ENCODE results near the gene PLAAT4.
"Not testable (repeated sequence)": the region's sequence is repeated elsewhere in the genome, so short reads cannot be mapped to it uniquely, and the experiment has no call there.

The PLAAT4 gene

GRCh38 chr11:63511048-63511748 lies 25.4 kb upstream of the PLAAT4 start:
- no peak for DNase-seq

DNA sequence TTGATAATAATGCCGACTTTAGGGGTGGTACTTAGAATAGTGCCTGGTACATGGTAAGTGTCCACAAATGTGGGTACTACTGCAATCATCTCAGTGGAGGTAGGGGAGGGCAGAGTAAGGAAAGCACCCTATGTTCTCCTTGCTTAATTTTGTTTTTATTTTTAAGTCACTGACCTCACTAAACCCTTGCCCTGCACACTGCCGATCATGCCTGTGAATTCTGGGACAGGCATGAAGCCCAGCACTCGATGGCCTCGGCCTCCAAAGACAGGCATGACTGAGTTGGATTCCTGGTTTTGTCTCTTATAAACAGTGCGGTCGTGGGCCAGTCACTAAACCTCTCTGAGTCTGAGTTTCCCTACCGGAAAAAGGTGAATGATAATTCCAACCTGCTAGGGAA lies 23.8 kb upstream of the PLAAT4 start:
- no peak for DNase-seq

DNA sequence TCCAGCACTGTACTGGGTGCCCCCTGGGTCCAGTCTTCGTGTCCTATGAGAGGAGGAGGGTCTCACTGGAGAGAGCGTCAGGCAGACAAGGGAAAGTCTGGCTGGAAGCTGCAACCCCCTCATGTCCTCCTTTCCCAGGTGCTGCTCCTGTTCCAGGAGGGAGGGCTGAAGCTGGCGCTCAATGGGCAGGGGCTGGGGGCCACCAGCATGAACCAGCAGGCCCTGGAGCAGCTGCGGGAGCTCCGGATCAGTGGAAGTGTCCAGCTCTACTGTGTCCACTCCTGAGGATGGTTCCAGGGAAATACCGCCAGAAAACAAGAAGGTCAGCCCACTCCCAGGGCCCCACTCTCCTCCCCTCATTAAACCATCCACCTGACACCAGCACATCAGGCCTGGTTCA lies 20.5 kb upstream of the PLAAT4 start:
- no peak for DNase-seq

- DNase-seq = no peak
Observed at GRCh38 chr11:63517156-63517555, 19.5 kb upstream of the PLAAT4 start.

- DNase-seq = no peak
Observed at GRCh38 chr11:63518548-63518947, 18.1 kb upstream of the PLAAT4 start.

GRCh38 chr11:63520606-63521170 lies 15.9 kb upstream of the PLAAT4 start:
- no peak for DNase-seq

DNA sequence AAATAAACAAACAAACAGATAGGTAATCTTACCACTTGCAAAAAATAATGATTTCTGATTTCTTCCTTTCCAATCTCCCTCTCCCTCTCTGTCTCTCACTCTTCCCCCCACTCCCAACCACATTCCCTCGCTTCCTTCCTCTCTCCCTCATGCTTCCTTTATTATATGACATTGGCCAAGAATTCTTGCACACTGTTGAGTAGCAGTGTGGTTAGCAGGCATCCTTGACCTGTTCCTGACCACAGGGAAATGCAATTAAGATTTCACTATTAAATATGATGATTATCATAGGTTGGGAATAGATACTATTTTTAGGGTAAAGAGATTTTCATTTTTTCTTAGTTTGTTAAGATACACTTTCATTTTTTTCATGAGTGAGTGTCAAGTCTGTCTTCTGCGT lies 14.7 kb upstream of the PLAAT4 start:
- no peak for DNase-seq

GRCh38 chr11:63523151-63523550 lies 13.5 kb upstream of the PLAAT4 start:
- no peak for DNase-seq

DNA sequence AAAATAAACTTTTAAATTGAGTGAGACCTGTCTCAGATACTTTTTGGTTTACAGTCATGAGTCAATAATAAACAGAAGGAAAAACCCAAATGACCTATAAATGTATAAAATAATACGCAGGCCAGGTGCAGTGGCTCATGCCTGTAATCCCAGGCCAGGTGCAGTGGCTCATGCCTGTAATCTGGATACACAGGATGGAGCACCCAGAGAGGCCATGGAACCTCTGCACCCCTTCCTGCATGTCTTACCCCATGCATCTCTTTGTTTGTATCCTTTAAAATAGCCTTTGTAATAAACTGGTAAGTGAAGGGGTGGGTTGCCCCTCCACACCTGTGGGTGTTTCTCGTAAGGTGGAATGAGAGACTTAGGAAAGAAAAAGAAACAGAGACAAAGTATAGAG lies 8.9 kb upstream of the PLAAT4 start:
- DNase-seq = no peak

- not testable (repeated sequence) for DNase-seq
Observed at GRCh38 chr11:63528156-63528555, 8.5 kb upstream of the PLAAT4 start.

- DNase-seq = not testable (repeated sequence)
Observed at GRCh38 chr11:63528729-63529278, 7.8 kb upstream of the PLAAT4 start.

DNA sequence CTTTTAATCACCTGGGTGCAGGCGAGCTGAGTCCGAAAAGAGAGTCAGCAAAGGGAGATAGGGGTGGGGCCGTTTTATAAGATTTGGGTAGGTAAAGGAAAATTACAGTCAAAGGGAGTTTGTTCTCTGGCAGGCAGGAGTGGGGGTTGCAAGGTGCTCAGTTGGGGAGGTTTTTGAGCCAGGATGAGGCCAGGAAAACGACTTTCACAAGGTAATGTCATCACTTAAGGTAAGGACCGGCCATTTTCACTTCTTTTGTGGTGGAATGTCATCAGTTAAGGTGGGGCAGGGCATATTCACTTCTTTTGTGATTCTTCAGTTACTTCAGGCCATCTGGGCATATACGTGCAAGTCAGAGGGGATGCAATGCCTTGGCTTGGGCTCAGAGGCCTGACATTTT lies 7.2 kb upstream of the PLAAT4 start:
- not testable (repeated sequence) for DNase-seq

DNA sequence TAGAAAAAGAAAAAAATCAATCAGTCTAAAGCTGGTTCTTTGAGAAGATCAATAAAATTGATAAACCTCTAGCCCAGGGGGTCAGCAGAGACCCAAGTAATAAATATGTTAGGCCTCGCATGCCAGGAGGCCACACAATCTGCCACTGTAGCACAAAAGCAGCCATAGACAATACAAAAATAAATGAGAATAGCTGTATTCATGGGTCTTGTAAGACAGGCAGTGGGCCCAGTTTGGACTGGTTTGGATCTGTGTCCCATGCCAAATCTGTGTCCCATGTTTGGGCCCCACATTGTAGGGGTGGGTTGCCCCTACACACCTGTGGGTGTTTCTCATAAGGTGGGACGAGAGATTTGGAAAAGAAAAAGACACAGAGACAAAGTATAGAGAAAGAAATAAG lies 6.6 kb upstream of the PLAAT4 start:
- no peak for DNase-seq

- peak; percentile 15 for DNase-seq
Observed at GRCh38 chr11:63531074-63531792, 5.4 kb upstream of the PLAAT4 start.

DNA sequence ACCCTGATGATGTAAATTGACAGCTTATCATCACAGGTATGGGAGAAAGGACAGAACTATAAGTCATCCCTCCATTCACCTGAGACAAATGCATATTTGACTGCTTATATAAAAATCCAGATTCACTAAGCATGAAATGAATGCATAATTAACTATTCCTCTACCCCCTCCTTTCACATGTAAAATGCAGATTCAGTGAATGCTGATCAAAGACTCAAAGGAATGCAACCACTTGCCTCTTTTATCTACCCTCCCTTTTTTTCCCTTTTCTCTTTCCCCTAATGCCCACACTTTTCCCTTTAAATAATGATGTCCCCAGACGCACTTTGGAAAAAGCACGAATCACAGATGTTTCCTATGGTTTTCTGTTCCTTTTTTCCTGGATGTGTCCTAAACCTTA lies 4.5 kb upstream of the PLAAT4 start:
- DNase-seq = no peak

DNA sequence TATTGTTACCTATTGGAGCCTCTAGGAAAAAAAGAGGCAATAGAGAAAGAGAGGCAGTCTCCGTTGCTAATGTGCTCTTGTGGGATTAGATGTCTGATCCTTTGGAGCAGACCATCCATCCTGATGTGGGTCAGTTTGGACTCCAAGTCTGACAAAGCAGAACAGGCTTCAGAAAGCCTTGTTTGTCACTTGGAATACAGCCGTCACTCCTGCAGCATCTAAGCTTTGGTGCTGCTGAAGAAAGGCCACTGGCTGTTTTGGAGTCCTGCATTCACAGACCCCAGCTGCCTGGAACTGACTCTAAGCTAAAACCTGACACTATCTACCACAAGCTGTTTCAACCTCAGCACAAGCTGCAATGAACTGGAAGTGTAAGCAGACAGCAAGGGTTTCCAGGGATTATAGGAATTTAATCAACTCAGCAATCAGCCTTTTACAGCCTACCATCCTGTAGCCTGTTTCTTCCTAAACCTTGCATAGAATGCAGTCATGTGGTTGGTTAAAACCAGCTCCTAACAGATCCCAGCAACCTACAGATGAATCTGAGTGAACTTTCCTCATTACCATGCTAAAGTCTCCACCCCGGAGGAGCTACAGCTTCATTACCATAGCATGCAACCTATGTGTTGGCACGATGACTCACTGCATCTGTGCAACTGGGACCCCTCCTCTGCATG lies 3.7 kb upstream of the PLAAT4 start:
- no peak for DNase-seq

- DNase-seq = no peak
Observed at GRCh38 chr11:63534076-63534475, 2.5 kb upstream of the PLAAT4 start.

DNA sequence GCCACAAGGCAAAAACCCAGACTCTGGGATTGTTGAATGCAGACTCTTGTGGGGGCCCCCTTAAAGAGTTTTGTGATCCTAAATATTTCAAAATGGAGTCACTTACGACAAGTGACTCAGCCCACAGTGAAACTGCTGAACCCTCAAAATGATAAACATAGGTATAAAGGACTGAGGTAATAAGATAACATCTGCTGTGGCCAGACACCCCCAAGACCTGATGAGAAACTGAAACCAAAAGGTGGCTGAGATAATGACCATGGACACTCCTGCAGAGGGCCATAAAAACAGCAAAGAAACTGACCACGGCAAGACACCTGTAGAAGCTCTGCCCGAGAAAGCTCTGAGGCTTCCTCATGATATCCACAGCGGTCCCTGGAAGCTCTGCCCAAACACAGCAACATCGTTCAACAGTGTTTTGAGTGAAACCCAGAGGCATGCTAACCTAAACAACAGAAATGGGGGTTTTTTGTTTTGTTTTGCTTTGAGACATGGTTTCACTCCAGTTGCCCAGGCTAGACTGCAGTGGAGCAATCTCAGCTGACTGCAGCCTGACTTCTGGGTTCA lies 1.6 kb upstream of the PLAAT4 start:
- no peak for DNase-seq

DNA sequence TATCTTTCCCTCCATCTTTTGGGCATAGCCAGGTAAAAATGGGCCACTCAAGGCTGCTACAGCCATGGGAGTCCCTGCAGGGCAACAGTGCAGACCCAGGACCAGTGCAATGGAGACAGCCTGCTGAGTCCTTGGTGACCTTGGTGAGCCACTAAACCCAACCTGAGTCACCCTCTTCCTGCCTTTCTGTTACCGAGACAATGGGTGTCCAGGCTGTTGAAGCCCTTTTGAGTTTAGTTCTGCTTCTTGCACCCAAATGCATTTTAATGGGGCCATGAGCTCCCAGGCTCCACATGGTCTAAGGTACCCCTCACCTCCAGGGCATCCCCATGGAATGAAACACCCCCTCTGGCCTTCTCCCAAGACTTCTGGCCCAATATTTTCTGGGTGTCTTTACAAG lies 874 bp upstream of the PLAAT4 start:
- no peak for DNase-seq

DNA sequence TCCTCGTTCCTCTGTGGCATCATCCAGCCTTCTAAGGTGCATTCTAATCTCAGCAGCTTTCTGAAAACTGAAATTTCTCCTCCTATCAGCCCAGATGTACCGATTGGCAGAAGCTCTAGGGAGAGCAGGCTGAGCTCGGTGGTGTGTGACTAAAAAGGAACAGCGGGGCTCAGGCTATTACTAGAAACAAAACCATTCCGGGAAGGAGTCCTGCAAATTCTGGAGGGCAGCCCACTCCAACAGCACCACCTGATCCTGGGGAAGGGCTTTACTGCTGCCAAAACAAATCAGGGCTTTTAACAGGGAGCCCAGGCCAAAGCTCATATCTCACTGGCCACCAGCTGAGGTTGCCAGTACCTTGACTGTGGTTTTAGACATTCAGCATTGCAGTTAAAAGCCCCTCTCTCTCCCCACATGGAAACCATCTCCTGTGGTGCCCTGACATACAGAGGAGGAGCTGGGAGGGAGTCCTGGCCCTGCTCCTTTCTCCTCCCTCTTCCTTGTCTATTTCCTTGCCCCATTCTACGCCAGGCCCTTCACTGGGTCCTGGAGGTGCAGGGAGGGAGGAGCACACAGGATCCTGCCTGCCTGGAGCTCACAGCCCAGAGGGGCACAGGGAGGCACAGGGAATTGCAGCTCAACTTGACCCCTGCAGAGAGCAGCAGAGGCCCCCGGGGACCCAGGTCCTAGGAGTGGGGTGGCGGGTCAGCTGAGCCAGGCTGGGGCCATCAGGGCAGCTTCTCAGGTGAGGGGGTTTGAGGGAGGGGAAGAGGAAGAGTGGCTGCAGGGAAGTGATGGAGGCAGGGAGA lies 889 bp downstream of the PLAAT4 start:
- no peak for DNase-seq

- DNase-seq = not testable (repeated sequence)
Observed at GRCh38 chr11:63542506-63542905, 5.9 kb downstream of the PLAAT4 start.

DNA sequence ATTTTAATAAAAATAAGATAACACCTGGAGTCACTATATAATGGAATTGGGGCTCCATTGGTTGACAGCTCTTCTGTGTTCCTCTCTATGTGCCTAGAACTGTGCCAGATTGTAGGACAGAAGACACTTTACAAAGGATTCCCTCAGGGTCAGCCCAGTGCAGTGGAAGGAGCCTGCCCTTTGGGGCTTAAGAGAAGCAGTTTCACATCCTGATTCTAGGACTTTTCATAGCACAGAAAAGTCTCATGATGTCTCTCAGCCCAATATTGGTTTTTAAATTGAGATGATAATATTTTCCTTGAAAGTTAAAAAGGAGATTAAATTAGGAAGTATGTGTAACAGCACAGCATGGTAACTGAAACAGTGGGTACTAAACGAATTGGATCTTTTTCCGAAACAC lies 7.1 kb downstream of the PLAAT4 start:
- no peak for DNase-seq

All from T1000 (cell line).